Tibial nerve (tissue), 4 donors: ENCODE data around the gene KAT8. TPM values are rescaled to one million over a fixed set of nuclear protein-coding genes. Genes with fewer than 3 reads are reported as not detected.

Experiments used
- DNase-seq, 2 donors: peaks; one replicate each; pipeline ENCODE4 v3.0.0-alpha.2; 2019; ENCODE audit warnings: low spot score in 2 of 2
- H3K27ac ChIP-seq, 4 donors: fragments of 200-600 bp; sonication (generic) in 3 of 4; one replicate each; pipeline ENCODE4 v1.5.1; 2017 to 2019; ENCODE audit warnings: mild to moderate bottlenecking in 1 of 4
- H3K27me3 ChIP-seq, 2 donors: fragments of 200-600 bp; sonication (generic) in 1 of 2; one replicate each; pipeline versions ENCODE4 v1.5.1 to v1.6.0; 2017 to 2019
- H3K36me3 ChIP-seq, 3 donors: fragments of 200-600 bp; sonication (generic); one replicate each; pipeline ENCODE4 v1.5.1; 2018 to 2019
- H3K4me1 ChIP-seq, 4 donors: fragments of 200-600 bp; sonication (generic) in 3 of 4; one replicate each; pipeline ENCODE4 v1.5.1; 2017 to 2019
- H3K4me3 ChIP-seq, 4 donors: fragments of 200-600 bp; sonication (generic) in 3 of 4; one replicate each; pipeline ENCODE4 v1.5.1; 2017 to 2019; ENCODE audit warnings: mild to moderate bottlenecking in 1 of 4, moderate library complexity in 1 of 4
- H3K9me3 ChIP-seq, 4 donors: fragments of 200-600 bp; sonication (generic) in 3 of 4; one replicate each; pipeline ENCODE4 v1.5.1; 2017 to 2019
- CTCF ChIP-seq, 5 experiments: fragments of 200-600 bp in 3 of 5; fragments of 450-650 bp in 2 of 5; sonication (generic) in 3 of 5; IDR thresholded peaks; one replicate each; pipeline ENCODE4 v1.5.1; 2016 to 2019; ENCODE audit warnings: antibody characterized with exemption in 5 of 5, mild to moderate bottlenecking in 3 of 5, moderate library complexity in 2 of 5
- EP300 ChIP-seq, 2 donors: sonication (generic); formaldehyde crosslinking; IDR thresholded peaks; one replicate each; pipeline ENCODE4 v1.6.1; 2017; ENCODE audit warnings: antibody characterized with exemption in 2 of 2, mild to moderate bottlenecking in 1 of 2
- POLR2A ChIP-seq, 2 donors: fragments of 450-650 bp; IDR thresholded peaks; one replicate each; pipeline ENCODE4 v1.6.1; 2017; ENCODE audit warnings: antibody characterized with exemption in 2 of 2, mild to moderate bottlenecking in 2 of 2, moderate library complexity in 2 of 2
- WGBS, 2 donors: methylation state at CpG; one replicate each; pipeline ENCODE4 v1.1.5; 2018; 5-methylcytosine and 5-hydroxymethylcytosine counted together
- small RNA-seq: library from RNA; depleted of rRNA; stranded (forward); fragments of <200 nt; gene quantifications from one replicate; pipeline ENCODE3, GENCODE V24; 2016
- total RNA-seq, 4 donors: library from RNA; depleted of rRNA; stranded (reverse); fragments of >200 nt; gene quantifications; one replicate each; pipeline ENCODE4 v1.1.0, GENCODE V29; 2016

The KAT8 gene
- total RNA-seq, 4 donors from 2014 or later: 79.5 to 99.0 (median 92.7) TPM

GRCh38 chr16:31177136-31177535, 59.7 kb downstream of the KAT8 start:
- 60 to 81% methylated on average over 3 of the region's 3 CpGs for WGBS, 2 donors
- Histone ChIP-seq H3K27ac (no peak overlapping the region), H3K9me3 (no peaks in the 10 kb centered on the region), H3K36me3 (no peaks in the 10 kb centered on the region), H3K27me3 (no peaks in the 10 kb centered on the region), H3K4me3 (no peak overlapping the region), H3K4me1 (peaks cover 0 to 21% (median 9%) of the 10 kb centered on the region in 4 donors)
- no peak for DNase-seq
- TF ChIP-seq EP300 (IDR thresholded peaks at IDR 0.05) (no peak), CTCF (IDR thresholded peaks at IDR 0.05) (no peak), POLR2A (IDR thresholded peaks at IDR 0.05) (no peak)

DNA sequence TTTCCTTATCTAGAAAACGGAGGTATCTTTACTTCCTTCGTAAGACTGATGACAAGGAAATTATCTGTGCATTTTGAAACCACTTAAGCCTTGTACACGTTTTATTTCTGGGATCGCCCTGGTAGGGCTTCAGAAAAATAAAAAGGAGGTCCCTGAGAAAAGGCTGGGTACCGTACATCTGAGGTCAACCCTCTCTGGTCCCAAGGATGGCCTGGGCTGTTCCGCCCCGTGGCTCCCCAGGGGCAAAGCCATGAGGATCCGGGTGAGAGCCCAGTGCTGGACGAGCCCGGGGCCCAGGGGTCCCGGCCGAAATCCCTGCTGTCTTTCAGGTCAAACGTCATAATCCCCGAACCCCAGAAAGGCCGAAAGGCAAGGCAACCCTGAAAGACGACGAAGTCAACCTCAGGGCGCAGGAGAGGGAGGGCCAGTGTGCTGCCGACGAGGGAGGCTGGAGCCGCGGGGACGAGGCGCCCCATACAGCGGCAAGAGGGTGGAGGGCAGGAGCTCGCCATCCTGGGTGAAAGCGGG, 61.8 kb downstream of the KAT8 start:
- Histone ChIP-seq H3K9me3 (no peaks in the 10 kb centered on the region), H3K36me3 (peaks cover 0 to 19% (median 9%) of the 10 kb centered on the region in 3 donors), H3K4me3 (peak overlapping the region; percentile 78 to 97 (median 84)), H3K27me3 (no peaks in the 10 kb centered on the region), H3K27ac (peak overlapping the region; percentile 90 to 98 (median 96)), H3K4me1 (peaks cover 0 to 42% (median 24%) of the 10 kb centered on the region in 4 donors)
- TF ChIP-seq POLR2A (IDR thresholded peaks at IDR 0.05) (no peak), CTCF (IDR thresholded peaks at IDR 0.05) (no peak), EP300 (IDR thresholded peaks at IDR 0.05) (no peak)
- 3 to 4% methylated on average over 27 of the region's 27 CpGs for whole genome bisulfite sequencing, 2 donors
- DNase-seq: no peak

DNA sequence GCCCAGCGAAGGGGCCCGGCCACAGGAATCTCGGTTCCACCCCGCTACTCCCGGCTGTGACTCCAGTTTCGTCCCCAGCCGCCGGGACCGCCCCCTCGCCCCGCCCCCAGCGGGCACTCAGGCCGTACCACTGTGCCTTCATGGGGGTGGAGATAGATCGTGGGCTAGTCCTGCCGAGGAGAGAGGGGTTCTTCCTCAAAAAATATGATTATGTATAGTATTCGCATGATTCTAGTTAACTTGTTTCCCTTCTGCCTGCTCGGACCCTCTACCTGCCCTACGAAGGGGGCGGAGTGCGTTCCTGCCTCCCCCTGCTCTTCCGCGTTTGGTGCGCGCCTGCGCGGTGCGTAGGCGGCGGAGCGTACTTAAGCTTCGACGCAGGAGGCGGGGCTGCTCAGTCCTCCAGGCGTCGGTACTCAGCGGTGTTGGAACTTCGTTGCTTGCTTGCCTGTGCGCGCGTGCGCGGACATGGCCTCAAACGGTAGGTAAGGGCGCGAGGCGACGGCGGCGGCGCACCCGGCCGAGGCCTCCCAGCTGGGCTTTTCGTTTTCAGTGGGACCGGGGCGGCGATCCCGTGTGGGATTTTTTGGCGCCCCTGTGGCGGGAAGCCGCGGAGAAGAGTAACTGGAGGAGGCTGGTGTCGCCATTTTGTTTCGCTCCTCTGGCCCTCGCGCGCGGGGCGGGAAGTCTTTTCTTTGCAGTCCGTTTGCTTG, 62.4 kb downstream of the KAT8 start, which contains the start of gene FUS:
Gene FUS, plus strand, starts transcription at position 393 of the 713 bp plus-strand sequence. Its CDS starts 76 bp downstream, at position 469.
- peak within 1 kb of the TSS; percentile 78 to 97 (median 84) for H3K4me3 ChIP-seq
- peaks cover 0 to 26% (median 12%) of the 10 kb centered on the region in 3 donors for H3K36me3 ChIP-seq
- WGBS, 2 donors: 0 to 1% methylated on average over 39 to 65 of the region's 69 CpGs
- peak; percentile 82 to 100 for TF ChIP-seq EP300 (IDR thresholded peaks at IDR 0.05)
- TF ChIP-seq CTCF (IDR thresholded peaks at IDR 0.05): peak in 2 of 5 experiments; percentile 47 to 55
- peak; percentile 95 to 96 for TF ChIP-seq POLR2A (IDR thresholded peaks at IDR 0.05)
- DNase-seq: peak; percentile 86 to 91
- no peaks in the 10 kb centered on the region for H3K27me3 ChIP-seq
- H3K27ac ChIP-seq: peak within 1 kb of the TSS; percentile 90 to 98 (median 96)
- H3K4me1 ChIP-seq: peaks cover 0 to 48% (median 24%) of the 10 kb centered on the region in 4 donors
- H3K9me3 ChIP-seq: no peaks in the 10 kb centered on the region

Small RNAs within 50 kb of the gene (small RNA-seq; reads per million reads assigned to genes)
- not detected for gene AC009088.4
- gene NDUFA3P6: not detected

Other genes starting within 250 kb of the KAT8 start
- 10 to 100 TPM; 42.9 to 54.0 (median 48.2) TPM for gene BCL7C, start 223.6 kb upstream of the KAT8 start, total RNA-seq
- gene CTF1, start 221.1 kb upstream of the KAT8 start, total RNA-seq: 1 to 10 TPM; 2.2 to 5.9 (median 3.1) TPM
- gene FBXL19, start 194.1 kb upstream of the KAT8 start, total RNA-seq: 10 to 100 TPM in 3 of 4 donors, 1 to 10 TPM in 1; 7.4 to 25.8 (median 16.7) TPM
- 10 to 100 TPM; 50.7 to 58.4 (median 52.9) TPM for gene ORAI3, start 168.6 kb upstream of the KAT8 start, total RNA-seq
- 10 to 100 TPM in 2 of 4 donors, 1 to 10 TPM in 2; 7.9 to 17.1 (median 10.7) TPM for gene SETD1A, start 159.9 kb upstream of the KAT8 start, total RNA-seq
- 10 to 100 TPM; 14.9 to 42.9 (median 22.5) TPM for gene HSD3B7, start 132.5 kb upstream of the KAT8 start, total RNA-seq
- gene STX1B, start 107.0 kb upstream of the KAT8 start, total RNA-seq: 1 to 10 TPM in 3 of 4 donors, under 1 TPM in 1; 0.84 to 6.1 (median 1.3) TPM
- 10 to 100 TPM; 50.7 to 69.3 (median 63.9) TPM for gene STX4, start 84.1 kb upstream of the KAT8 start, total RNA-seq
- 10 to 100 TPM; 15.5 to 20.3 (median 16.7) TPM for gene ZNF668, start 43.4 kb upstream of the KAT8 start, total RNA-seq
- gene ZNF646, start 43.2 kb upstream of the KAT8 start, total RNA-seq: 10 to 100 TPM; 13.4 to 22.5 (median 20.0) TPM
- 1 to 10 TPM; 1.3 to 5.4 (median 3.1) TPM for gene PRSS53, start 28.7 kb upstream of the KAT8 start, total RNA-seq
- 100 to 1,000 TPM; 114 to 180 (median 136) TPM for gene VKORC1, start 22.9 kb upstream of the KAT8 start, total RNA-seq
- gene BCKDK, start 9.3 kb upstream of the KAT8 start, total RNA-seq: 10 to 100 TPM; 37.9 to 53.4 (median 45.6) TPM
- gene PRSS8, start 18.1 kb downstream of the KAT8 start, total RNA-seq: under 1 TPM in 1 of 4 donors, not detected in 3; 0.20 TPM
- gene PRSS36, start 32.4 kb downstream of the KAT8 start, total RNA-seq: 10 to 100 TPM in 2 of 4 donors, 1 to 10 TPM in 2; 6.5 to 21.3 (median 10.8) TPM
- gene FUS, start 62.5 kb downstream of the KAT8 start, total RNA-seq: 100 to 1,000 TPM in 3 of 4 donors, 10 to 100 TPM in 1; 91.8 to 125 (median 109) TPM
- gene PYCARD, start 85.1 kb downstream of the KAT8 start, total RNA-seq: 10 to 100 TPM; 27.8 to 64.5 (median 46.7) TPM
- under 1 TPM in 3 of 4 donors, not detected in 1; under 0.01 to 0.60 (median 0.21) TPM for gene TRIM72, start 96.5 kb downstream of the KAT8 start, total RNA-seq
- gene PYDC1, start 99.5 kb downstream of the KAT8 start, total RNA-seq: 1 to 10 TPM in 1 of 4 donors, not detected in 3; 5.5 TPM
- 10 to 100 TPM; 10.9 to 31.0 (median 27.1) TPM for gene ITGAM, start 142.3 kb downstream of the KAT8 start, total RNA-seq
- gene ITGAX, start 237.5 kb downstream of the KAT8 start, total RNA-seq: 1 to 10 TPM; 1.8 to 9.3 (median 4.3) TPM